Measurements from ENCODE around the gene RRN3.
A peak's percentile ranks its signal among the peaks of the same experiment; 100 is the strongest.
"Not testable (repeated sequence)": the region's sequence is repeated elsewhere in the genome, so short reads cannot be mapped to it uniquely, and the experiment has no call there.

Gene RRN3

DNA sequence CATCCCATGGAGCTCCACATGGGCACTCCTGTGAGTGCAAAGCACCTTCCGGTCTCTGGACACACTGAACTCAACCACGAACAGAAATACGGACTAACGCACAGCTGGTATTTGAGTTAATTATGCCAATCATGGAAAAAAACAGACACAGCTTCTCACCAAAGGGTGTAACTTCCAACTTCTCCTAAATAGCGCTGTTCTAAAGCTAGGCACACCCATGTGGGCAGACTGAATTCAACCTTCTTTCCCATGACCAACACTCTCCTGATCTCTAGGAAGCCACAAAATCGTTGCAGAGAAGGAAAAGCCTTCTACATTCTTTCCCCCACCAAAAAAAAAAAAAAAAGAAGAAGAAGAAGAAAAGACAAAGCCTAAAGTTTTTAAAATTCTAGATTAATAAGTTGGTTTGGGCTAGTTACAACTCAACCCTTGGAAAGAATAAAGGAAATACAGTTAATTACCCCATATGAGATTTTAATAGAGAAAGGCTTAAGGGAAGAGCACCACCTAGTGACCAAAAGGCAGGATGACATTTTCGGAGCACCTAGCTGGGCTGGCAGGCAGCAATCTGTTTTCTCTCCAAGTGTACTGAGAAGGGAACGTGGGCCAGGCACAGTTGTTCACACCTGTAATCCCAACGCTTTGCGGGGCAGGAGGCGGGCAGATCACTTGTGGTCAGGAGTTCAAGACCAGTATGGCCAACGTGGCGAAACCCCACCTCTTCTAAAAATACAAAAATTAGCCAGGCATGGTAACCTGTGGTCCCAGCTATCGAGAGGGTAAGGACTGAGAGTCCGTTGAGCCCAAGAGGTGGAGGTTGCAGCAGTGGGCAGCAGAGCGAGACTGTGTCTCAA, 21.9 kb downstream of the RRN3 start:
- not testable (repeated sequence) for H3K4me3 ChIP-seq (ENCODE audit: control insufficient read depth, low read depth, low read length); DNase-seq (ENCODE audit: low read depth)
- TF ChIP-seq, protein P1, sequence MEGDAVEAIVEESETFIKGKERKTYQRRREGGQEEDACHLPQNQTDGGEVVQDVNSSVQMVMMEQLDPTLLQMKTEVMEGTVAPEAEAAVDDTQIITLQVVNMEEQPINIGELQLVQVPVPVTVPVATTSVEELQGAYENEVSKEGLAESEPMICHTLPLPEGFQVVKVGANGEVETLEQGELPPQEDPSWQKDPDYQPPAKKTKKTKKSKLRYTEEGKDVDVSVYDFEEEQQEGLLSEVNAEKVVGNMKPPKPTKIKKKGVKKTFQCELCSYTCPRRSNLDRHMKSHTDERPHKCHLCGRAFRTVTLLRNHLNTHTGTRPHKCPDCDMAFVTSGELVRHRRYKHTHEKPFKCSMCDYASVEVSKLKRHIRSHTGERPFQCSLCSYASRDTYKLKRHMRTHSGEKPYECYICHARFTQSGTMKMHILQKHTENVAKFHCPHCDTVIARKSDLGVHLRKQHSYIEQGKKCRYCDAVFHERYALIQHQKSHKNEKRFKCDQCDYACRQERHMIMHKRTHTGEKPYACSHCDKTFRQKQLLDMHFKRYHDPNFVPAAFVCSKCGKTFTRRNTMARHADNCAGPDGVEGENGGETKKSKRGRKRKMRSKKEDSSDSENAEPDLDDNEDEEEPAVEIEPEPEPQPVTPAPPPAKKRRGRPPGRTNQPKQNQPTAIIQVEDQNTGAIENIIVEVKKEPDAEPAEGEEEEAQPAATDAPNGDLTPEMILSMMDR (conservative IDR thresholded peaks at IDR 0.05; ENCODE audit: control insufficient read depth, insufficient read depth, low read depth, low read length), result peak; percentile 23

- not testable (repeated sequence) for H3K4me3 ChIP-seq (ENCODE audit: control insufficient read depth, low read depth, low read length); DNase-seq (ENCODE audit: low read depth)
Measured at GRCh38 chr16:15071013-15071412, 23.1 kb downstream of the RRN3 start.

GRCh38 chr16:15066690-15067089, 27.4 kb downstream of the RRN3 start:
- DNase-seq (ENCODE audit: low read depth); H3K4me3 ChIP-seq (ENCODE audit: control insufficient read depth, low read depth, low read length): not testable (repeated sequence)

DNA sequence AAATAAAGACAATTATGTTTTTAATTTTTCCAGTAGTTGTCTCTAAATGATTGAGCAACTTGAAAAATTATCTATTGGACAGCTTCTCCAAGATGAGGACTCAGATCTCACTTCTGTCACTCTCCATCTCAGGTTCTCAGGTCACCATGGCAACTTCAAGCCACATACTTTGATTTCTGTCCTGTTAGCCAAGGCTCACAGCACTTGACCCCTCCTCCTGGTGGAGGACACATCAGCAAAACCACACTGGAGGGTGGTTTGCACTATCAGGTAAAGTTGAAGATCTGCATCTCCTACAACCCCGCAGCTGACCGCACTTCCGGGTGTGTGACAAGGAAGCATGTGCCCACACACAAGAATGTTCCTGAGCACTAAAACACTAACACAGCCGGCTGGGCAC, 28.1 kb downstream of the RRN3 start:
- DNase-seq (ENCODE audit: low read depth); H3K4me3 ChIP-seq (ENCODE audit: control insufficient read depth, low read depth, low read length): not testable (repeated sequence)

DNA sequence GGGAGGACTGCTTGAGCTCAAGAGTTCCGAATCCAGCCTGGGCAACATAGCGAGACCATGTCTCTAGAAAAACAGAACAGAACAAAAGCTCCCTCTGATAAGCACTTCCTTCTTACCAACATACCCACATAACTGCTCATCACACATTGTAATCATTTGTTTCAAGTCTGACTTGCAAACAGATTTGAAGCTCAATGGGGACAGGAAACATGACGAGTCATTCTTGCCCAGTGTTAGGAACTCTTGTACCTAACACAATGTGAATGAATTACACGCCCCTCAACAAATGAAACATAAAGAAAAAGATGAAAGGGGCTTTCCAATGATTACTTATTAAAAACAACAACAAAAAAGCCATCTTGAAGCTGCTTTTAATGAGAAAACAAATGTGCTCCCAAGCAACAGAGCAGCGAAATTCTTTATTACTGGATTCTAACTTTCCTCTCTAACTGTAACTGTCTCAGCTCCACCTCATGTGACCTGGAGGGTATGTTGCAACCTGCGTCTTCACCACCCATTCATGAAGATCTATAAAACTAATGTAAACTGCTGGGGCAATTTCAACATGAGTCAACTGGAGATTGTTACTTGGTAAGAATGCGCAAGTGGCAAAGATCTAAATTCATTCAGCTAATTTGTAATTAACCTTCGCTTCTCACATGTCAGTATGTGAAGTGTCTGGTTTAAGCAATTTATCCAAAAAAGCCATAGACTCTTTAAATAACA, 31.8 kb downstream of the RRN3 start:
- peak; percentile 15 for DNase-seq (ENCODE audit: low read depth)
- H3K4me3 ChIP-seq (ENCODE audit: control insufficient read depth, low read depth, low read length), result not testable (repeated sequence)

- TF ChIP-seq, protein P1 (conservative IDR thresholded peaks at IDR 0.05; ENCODE audit: control insufficient read depth, insufficient read depth, low read depth, low read length), result no peak
- DNase-seq (ENCODE audit: low read depth), result no peak
- H3K4me3 ChIP-seq (ENCODE audit: control insufficient read depth, low read depth, low read length), result no peak overlapping the region
Measured at GRCh38 chr16:15059324-15059723, 34.7 kb downstream of the RRN3 start.

GRCh38 chr16:15057681-15058417, 36.2 kb downstream of the RRN3 start:
- DNase-seq (ENCODE audit: low read depth), result no peak
- H3K4me3 ChIP-seq (ENCODE audit: control insufficient read depth, low read depth, low read length), result no peak overlapping the region
- TF ChIP-seq, protein P1 (conservative IDR thresholded peaks at IDR 0.05; ENCODE audit: control insufficient read depth, insufficient read depth, low read depth, low read length), result no peak

DNA sequence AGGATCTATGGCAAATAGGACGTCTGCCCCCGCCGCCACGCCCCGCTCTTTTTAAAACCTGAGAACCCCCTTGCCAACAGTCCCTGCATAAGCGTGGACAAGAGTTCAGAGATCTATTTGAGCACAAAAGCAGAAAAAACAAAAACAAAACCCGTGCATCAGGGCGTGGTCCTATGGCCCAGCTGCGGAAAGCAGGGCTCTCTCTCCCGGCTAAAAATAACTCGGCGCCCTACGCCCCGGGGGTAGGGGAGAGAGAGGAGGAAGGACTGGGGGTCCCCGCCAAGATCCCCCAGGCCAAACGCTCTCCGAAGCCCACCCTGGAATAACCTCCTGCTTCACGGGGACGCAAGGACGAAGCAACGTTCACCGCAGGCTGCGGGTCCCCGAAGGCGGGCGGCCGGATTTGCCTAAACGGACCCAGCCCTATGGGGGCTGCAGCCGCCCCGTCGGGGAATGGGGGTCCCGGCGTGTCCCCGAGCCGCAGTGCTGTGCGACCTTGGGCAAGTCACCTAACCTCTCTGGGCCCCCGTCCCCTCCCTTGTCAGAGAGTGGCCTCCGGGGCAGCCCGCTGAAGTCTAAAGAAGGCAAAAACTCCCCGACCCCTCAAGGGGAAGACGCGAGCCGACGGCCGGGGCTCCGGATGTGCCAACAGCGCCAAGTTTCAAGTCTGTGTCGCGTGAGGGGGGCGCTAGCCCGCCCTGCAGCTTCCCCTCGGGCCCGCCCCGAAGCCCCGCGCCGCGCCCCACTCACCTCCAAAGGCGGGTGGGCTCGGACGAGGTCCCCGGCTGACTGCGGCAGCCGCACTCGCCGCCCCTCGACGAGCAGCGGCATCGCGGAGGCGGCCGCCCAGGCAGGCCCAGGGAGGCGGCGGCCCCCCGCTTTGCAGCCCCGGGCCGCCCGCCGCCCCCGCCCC, 38.7 kb downstream of the RRN3 start:
- DNase-seq (ENCODE audit: low read depth), result peak; percentile 30
- H3K4me3 ChIP-seq (ENCODE audit: control insufficient read depth, low read depth, low read length), result peak overlapping the region; percentile 87
- TF ChIP-seq, protein P1 (conservative IDR thresholded peaks at IDR 0.05; ENCODE audit: control insufficient read depth, insufficient read depth, low read depth, low read length), result no peak

Measured in fibroblast of mammary gland (primary cell).